Activated CD8-positive, alpha-beta memory T cell treated with anti-CD3 and anti-CD28 coated beads, Interleukin-2, amount 10 ng/mL, durations not matched to agents 7 days and 5 days (primary cell): ENCODE measurements around the gene TRDMT1. TPM values are rescaled to one million over a fixed set of nuclear protein-coding genes. Genes with fewer than 3 reads are reported as not detected.

Source experiments
- ATAC-seq: fragments of 150-1000 bp; cut with Tn5 transposase; one replicate; pipeline ENCODE4 v1.10.0; 2021; ENCODE audit warnings: moderate library complexity
- CTCF ChIA-PET: fragments of 350-600 bp; sonication (Branson Sonifier 250); formaldehyde crosslinking; loops from one replicate; lab custom pipeline; 2021; ENCODE audit warnings: antibody characterized with exemption; lab: Charles Lee
- DNase-seq: peaks from one replicate; pipeline ENCODE4 v3.0.0-alpha.2; 2020
- H3K27ac Mint-ChIP-seq: one replicate; pipeline ENCODE4 v1.8.0; 2021; ENCODE audit warnings: mild to moderate bottlenecking, mixed read lengths
- H3K27me3 Mint-ChIP-seq: one replicate; pipeline ENCODE4 v1.8.0; 2021; ENCODE audit warnings: mixed read lengths
- H3K36me3 Mint-ChIP-seq: one replicate; pipeline ENCODE4 v1.8.0; 2021; ENCODE audit warnings: mild to moderate bottlenecking, mixed read lengths
- H3K4me1 Mint-ChIP-seq: one replicate; pipeline ENCODE4 v1.8.0; 2021; ENCODE audit warnings: mixed read lengths
- H3K4me3 Mint-ChIP-seq: one replicate; pipeline ENCODE4 v1.8.0; 2021; ENCODE audit warnings: mild to moderate bottlenecking, moderate library complexity, mixed read lengths
- H3K9me3 Mint-ChIP-seq: one replicate; pipeline ENCODE4 v1.8.0; 2022; ENCODE audit warnings: low read depth, mixed read lengths
- total RNA-seq, 2 experiments: library from RNA; stranded (reverse); gene quantifications; one replicate each; pipeline ENCODE4 v1.2.3, GENCODE V29; 2021

TRDMT1 gene, protein sequence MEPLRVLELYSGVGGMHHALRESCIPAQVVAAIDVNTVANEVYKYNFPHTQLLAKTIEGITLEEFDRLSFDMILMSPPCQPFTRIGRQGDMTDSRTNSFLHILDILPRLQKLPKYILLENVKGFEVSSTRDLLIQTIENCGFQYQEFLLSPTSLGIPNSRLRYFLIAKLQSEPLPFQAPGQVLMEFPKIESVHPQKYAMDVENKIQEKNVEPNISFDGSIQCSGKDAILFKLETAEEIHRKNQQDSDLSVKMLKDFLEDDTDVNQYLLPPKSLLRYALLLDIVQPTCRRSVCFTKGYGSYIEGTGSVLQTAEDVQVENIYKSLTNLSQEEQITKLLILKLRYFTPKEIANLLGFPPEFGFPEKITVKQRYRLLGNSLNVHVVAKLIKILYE
- 1 to 10 TPM; 7.7 to 9.2 TPM for total RNA-seq

DNA sequence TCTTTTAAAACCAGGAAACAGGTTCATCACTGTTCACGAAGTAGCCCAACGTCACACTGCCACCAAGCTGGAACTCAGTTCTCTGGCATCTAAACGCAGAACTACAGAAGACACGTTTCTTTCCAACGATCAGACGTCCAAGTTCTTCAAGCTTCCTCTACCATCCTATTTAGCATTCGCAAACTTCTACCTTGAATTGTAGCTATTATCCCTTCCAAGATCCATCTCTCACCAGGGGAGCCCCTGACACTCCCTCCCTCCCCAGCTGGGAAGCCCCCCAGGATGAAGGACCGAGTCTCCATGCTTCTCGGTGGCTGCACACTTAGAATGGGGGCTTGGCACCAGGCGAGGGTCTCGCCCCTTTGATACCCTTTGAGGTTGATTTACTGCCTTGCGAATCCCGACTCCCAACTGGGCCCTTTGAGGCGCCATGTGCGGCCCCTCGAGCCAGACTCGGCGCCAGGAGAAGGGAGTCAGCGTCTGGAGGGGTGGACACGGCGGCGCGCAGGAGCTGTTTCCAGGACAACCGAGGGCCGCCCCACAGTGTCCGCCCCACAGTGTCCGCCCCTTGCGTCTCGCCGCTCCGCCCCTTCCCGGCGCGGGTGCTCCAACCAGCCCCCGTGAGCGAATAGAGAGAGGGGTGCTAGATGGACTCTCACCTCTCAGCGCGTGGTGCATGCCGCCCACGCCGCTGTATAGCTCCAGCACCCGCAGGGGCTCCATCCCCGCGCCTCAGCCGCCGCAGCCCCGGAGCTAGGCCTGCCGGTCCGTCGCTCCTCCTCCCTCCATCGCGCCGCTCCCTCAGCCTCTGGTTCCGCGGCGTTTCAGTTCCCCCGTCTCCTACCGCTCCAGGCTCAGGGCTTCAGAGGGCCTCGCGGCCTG is at the start of gene TRDMT1:
Gene TRDMT1, minus strand, starts transcription at position 761 of the 882 bp plus-strand sequence. Its CDS starts 38 bp downstream, at position 723.
- CTCF ChIA-PET, result interaction anchor here (0.6 to 3.2 kb wide), 15 partner anchors 11 to 358 kb away, joined by 3 to 36 read pairs (median 3); partner anchors contain the start of gene VIM
- DNase-seq (peak; percentile 83), ATAC-seq (peak; percentile 96)
- H3K4me3 Mint-ChIP-seq, result peak within 1 kb of the TSS; percentile 93
- peaks cover 55% of the 10 kb centered on the region for H3K4me1 Mint-ChIP-seq
- peaks cover 2% of the 10 kb centered on the region for H3K36me3 Mint-ChIP-seq
- no peaks in the 10 kb centered on the region for H3K9me3 Mint-ChIP-seq
- peak within 1 kb of the TSS; percentile 87 for H3K27ac Mint-ChIP-seq
- no peaks in the 10 kb centered on the region for H3K27me3 Mint-ChIP-seq

DNA sequence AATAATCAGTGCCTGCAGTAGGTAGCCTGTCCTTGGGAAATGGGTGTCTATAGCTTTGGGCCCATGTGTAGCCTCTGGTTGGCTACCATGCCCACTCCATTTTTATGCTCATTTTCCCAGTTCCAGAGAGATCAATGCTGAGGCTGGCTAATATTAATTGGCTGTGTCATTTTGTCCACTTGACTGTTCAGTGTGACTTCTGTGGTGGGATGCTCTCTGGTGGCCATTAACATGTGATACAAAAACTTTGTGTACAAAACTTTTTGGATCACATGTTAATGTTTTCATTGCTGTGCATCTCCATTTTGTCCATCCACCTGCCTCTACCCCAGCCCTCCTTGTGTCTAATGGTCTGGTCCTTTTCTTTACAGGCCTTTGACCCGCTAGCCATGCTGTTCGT is 49.3 kb upstream of the TRDMT1 start:
- peaks cover 4% of the 10 kb centered on the region for H3K4me1 Mint-ChIP-seq
- no peak overlapping the region for H3K27ac Mint-ChIP-seq
- H3K4me3 Mint-ChIP-seq, result no peak overlapping the region
- peaks cover 5% of the 10 kb centered on the region for H3K9me3 Mint-ChIP-seq
- CTCF ChIA-PET, result interaction anchor here (0.5 to 0.8 kb wide), 2 partner anchors 115 to 392 kb away, joined by 3 read pairs; no protein-coding TSS in a partner anchor
- no peak for DNase-seq
- H3K27me3 Mint-ChIP-seq, result no peaks in the 10 kb centered on the region
- no peak for ATAC-seq
- peaks cover 12% of the 10 kb centered on the region for H3K36me3 Mint-ChIP-seq

DNA sequence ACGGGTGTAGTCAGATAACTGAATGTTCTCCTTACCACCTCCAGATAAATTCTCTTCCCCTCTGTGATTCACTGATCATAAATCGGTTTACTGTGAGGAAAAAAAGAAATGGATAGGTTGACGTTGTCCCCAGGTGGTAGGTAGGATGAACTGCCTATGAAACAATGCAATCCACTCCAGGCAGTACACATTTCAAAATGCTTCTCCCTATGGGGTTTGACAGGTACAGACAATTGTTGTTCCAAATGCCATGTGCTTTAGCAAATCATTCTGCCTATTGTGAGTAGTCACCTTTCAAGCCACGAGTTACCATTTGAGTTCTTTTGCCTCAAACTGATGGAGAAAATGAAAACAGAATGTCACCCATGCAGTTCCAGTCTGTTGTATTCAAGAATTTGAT is 48.3 kb upstream of the TRDMT1 start:
- Mint-ChIP-seq H3K4me1 (no peaks in the 10 kb centered on the region), H3K27me3 (no peaks in the 10 kb centered on the region), H3K27ac (no peak overlapping the region), H3K4me3 (no peak overlapping the region), H3K36me3 (peaks cover 12% of the 10 kb centered on the region), H3K9me3 (peaks cover 5% of the 10 kb centered on the region)
- no peak for DNase-seq
- CTCF ChIA-PET, result interaction anchor here (0.8 kb wide), 1 partner anchor 391 kb away, joined by 3 read pairs; no protein-coding TSS in a partner anchor
- no peak for ATAC-seq

DNA sequence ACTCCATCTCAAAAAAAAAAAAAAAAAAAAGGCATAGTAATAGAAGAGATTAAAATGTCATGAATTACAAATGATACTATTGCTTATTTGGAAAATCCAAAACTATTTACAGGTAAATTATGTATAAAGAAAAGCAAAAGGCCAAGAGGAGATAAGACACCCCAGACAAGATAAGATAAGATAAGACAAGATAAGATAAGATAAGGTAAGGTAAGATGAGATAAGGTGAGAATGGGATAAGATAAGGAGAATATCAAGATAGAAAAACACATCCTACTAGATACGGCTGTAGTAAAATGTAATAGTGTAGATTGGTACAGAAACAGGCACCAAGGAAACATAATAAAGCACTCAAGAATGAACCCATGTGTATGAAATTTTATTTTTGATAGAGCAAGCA is 47.5 kb upstream of the TRDMT1 start:
- no peaks in the 10 kb centered on the region for H3K27me3 Mint-ChIP-seq
- no peak overlapping the region for H3K27ac Mint-ChIP-seq
- ATAC-seq (no peak), DNase-seq (no peak)
- peaks cover 12% of the 10 kb centered on the region for H3K36me3 Mint-ChIP-seq
- no peaks in the 10 kb centered on the region for H3K4me1 Mint-ChIP-seq
- CTCF ChIA-PET, result no interaction called here
- H3K4me3 Mint-ChIP-seq, result no peak overlapping the region
- H3K9me3 Mint-ChIP-seq, result peaks cover 3% of the 10 kb centered on the region

DNA sequence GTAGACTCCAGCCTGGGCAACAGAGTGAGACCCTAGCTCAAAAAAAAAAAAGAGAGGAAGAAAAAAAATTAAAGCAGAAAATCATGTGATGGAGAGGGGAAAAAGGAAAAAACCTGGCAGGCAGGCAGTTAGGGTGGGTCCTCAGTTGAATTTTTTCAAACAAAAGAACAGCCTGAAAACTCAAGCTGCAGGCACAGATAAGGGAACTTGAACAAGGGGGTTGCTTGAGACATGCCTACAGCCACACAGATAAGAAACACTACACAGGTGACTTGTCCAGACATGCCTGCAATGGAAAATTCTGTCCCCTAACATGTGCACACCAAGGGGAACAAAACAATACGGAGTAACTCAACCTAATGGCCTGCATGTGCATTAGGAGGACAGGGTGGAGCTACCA is 45.7 kb upstream of the TRDMT1 start:
- H3K9me3 Mint-ChIP-seq, result peaks cover 3% of the 10 kb centered on the region
- H3K4me1 Mint-ChIP-seq, result no peaks in the 10 kb centered on the region

DNA sequence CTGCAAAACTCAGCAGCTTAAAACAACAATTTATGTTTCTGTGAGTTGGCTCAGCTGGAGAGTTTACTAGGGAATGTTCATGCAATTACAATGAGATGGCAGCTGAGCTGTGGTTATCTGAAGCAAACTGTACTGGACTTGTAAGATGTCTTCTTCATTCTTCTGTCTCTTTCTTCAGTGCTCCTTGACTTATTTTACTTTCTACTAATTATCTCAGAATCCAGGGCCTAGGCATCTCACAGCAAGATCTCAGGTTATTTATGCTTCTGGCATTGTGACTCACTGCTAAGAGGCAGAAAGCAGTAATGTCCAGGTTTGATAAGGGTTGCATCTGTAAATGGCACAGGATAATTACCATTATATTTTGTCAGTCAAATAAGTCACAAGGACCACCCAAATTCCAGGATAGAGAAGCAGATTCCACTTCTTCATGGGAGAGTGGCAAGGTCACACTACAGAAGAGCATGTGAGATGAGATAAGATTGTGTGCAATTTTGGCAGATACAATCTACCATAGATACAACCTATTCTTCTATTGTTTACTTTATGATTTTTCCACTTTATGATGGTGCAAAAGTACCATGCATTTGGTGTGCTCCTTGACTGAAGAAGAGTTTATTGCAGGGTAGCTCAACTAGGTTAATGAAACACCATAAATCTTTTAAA is 43.4 kb upstream of the TRDMT1 start:
- peaks cover 12% of the 10 kb centered on the region for H3K36me3 Mint-ChIP-seq
- DNase-seq (no peak), ATAC-seq (no peak)
- no peak overlapping the region for H3K4me3 Mint-ChIP-seq
- H3K4me1 Mint-ChIP-seq, result no peaks in the 10 kb centered on the region
- H3K27ac Mint-ChIP-seq, result no peak overlapping the region
- no peaks in the 10 kb centered on the region for H3K27me3 Mint-ChIP-seq
- H3K9me3 Mint-ChIP-seq, result peaks cover 3% of the 10 kb centered on the region
- CTCF ChIA-PET, result interaction anchor here (1.5 kb wide), 1 partner anchor 354 kb away, joined by 3 read pairs; no protein-coding TSS in a partner anchor

More for the DNA sequence above, 45.7 kb upstream of the TRDMT1 start:
- no peaks in the 10 kb centered on the region for H3K27me3 Mint-ChIP-seq
- H3K36me3 Mint-ChIP-seq, result peaks cover 12% of the 10 kb centered on the region
- H3K27ac Mint-ChIP-seq, result no peak overlapping the region
- DNase-seq (no peak), ATAC-seq (no peak)
- CTCF ChIA-PET, result interaction anchor here (1.9 kb wide), 1 partner anchor 9 kb away, joined by 5 read pairs; no protein-coding TSS in a partner anchor
- no peak overlapping the region for H3K4me3 Mint-ChIP-seq

DNA sequence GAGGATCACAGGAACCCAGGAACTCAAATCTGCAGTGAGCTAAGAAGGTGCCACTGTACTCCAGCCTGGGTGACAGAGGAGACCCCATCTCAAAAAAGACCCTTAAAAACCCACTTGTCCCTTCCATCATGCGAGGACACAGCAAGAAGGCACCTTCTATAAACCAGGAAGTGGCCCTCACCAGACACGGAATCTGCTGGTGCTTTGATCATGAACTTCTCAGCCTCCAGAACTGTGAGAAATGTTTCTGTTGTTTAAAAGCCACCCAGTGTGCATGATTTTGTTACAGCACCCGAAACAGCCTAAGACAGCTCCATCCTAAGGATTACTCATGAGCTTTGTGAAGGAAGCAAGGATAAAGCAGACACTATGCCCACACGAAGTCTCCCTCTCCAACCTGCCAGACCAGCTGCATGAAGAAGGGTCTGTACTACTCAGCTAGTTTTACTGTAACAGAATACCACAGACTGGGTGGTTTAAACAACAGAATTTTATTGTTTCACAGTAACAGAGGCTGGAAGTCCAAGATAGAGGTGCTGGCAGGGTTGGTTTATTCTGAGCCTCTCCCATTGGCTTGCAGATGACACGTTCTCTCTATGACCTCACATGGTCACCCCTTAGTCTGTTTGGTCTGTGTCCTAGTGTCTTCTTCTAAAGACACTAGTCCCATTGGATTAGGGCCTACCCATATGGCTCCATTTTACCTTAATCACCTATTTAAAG is 40.3 kb upstream of the TRDMT1 start:
- no peak overlapping the region for H3K4me3 Mint-ChIP-seq
- H3K36me3 Mint-ChIP-seq, result peaks cover 11% of the 10 kb centered on the region
- H3K27ac Mint-ChIP-seq, result peak overlapping the region; percentile 17
- H3K27me3 Mint-ChIP-seq, result no peaks in the 10 kb centered on the region
- peaks cover 2% of the 10 kb centered on the region for H3K4me1 Mint-ChIP-seq
- CTCF ChIA-PET, result interaction anchor here (0.6 to 0.7 kb wide), 2 partner anchors 36 to 399 kb away, joined by 3 to 4 read pairs; no protein-coding TSS in a partner anchor
- DNase-seq (no peak), ATAC-seq (no peak)
- H3K9me3 Mint-ChIP-seq, result peaks cover 3% of the 10 kb centered on the region

DNA sequence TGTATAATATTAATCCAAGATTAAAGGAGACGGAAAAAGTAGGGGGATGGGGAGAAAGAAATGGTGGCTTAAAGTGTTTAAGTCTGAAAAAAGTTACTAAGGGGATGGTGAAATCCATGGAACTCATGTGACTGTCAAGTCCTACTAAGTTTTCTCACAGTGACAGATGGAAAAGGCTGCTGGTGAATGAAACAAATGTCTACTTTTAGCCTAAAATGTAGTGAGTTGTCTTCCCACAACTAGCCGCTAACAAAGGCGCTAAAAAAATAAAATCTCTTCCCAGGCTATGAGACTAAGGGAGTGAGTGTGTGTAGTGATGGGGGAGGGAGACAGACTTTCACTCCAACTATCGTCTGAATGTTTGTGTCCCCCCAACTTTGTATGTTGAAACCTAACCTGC is 39.1 kb upstream of the TRDMT1 start:
- no peak overlapping the region for H3K4me3 Mint-ChIP-seq
- H3K27ac Mint-ChIP-seq, result no peak overlapping the region
- H3K27me3 Mint-ChIP-seq, result no peaks in the 10 kb centered on the region
- H3K4me1 Mint-ChIP-seq, result peaks cover 11% of the 10 kb centered on the region
- DNase-seq (no peak), ATAC-seq (no peak)
- no peaks in the 10 kb centered on the region for H3K9me3 Mint-ChIP-seq
- peaks cover 17% of the 10 kb centered on the region for H3K36me3 Mint-ChIP-seq
- CTCF ChIA-PET, result interaction anchor here (1.0 kb wide), 1 partner anchor 10 kb away, joined by 4 read pairs; no protein-coding TSS in a partner anchor

DNA sequence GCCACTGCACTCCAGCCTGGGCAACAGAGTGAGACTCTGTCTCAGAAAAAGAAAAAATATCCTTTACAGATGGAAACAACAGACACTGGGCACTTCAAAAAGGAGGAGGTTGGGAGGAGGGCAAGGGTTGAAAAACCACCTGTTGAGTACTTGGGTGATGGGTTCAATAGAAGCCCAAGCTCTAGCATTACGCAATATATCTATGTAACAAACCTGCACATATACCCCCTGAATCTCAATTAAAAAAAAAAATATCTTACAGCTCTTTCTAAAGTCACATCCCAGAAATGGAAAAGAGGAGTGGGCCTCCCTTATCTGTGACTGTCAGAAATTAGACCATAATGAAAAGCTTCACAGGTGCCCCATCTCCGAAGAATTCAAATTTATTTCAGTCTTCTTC is 38.6 kb upstream of the TRDMT1 start:
- no peak overlapping the region for H3K4me3 Mint-ChIP-seq
- peaks cover 16% of the 10 kb centered on the region for H3K4me1 Mint-ChIP-seq
- H3K27me3 Mint-ChIP-seq, result no peaks in the 10 kb centered on the region
- CTCF ChIA-PET, result interaction anchor here (1.0 kb wide), 1 partner anchor 10 kb away, joined by 4 read pairs; no protein-coding TSS in a partner anchor
- H3K27ac Mint-ChIP-seq, result no peak overlapping the region
- ATAC-seq (no peak), DNase-seq (no peak)
- no peaks in the 10 kb centered on the region for H3K9me3 Mint-ChIP-seq
- H3K36me3 Mint-ChIP-seq, result peaks cover 22% of the 10 kb centered on the region

DNA sequence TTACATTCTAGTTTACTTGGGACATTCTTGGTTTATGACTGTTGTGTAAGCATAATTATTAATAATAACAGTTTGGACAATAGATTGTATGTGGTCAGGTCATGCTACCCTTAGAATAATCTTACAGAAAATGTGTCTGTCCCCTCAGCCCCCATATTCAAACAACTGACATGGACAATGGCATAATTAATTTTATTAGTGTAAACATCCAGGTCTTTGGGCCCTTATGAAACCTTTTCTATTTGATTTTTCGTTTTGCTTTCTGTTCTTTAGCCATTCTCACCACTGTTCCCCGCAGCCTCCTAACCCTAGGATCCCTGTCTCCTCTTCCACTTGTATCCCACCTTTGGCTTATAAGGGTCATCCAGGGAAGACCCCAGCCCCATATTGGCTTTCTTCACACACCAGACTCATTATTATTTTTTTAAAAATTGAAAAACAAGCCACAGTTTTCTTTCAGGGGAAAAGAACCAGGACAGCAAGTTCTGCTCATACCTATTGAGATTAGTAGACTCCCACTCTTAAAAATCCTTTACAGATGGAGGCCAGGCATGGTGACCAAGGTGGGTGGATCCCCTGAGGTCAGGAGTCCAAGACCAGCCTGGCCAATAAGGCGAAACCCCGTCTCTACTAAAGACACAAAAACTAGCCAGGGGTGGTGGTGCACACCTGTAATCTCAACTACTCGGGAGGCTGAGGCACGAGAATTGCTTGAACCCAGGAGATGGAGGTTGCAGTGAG is 38.0 kb upstream of the TRDMT1 start:
- Mint-ChIP-seq H3K27me3 (no peaks in the 10 kb centered on the region), H3K27ac (no peak overlapping the region), H3K9me3 (no peaks in the 10 kb centered on the region), H3K36me3 (peaks cover 28% of the 10 kb centered on the region), H3K4me3 (no peak overlapping the region), H3K4me1 (peaks cover 22% of the 10 kb centered on the region)
- CTCF ChIA-PET, result interaction anchor here (1.0 kb wide), 1 partner anchor 9 kb away, joined by 4 read pairs; no protein-coding TSS in a partner anchor
- ATAC-seq (peak; percentile 8), DNase-seq (no peak)

DNA sequence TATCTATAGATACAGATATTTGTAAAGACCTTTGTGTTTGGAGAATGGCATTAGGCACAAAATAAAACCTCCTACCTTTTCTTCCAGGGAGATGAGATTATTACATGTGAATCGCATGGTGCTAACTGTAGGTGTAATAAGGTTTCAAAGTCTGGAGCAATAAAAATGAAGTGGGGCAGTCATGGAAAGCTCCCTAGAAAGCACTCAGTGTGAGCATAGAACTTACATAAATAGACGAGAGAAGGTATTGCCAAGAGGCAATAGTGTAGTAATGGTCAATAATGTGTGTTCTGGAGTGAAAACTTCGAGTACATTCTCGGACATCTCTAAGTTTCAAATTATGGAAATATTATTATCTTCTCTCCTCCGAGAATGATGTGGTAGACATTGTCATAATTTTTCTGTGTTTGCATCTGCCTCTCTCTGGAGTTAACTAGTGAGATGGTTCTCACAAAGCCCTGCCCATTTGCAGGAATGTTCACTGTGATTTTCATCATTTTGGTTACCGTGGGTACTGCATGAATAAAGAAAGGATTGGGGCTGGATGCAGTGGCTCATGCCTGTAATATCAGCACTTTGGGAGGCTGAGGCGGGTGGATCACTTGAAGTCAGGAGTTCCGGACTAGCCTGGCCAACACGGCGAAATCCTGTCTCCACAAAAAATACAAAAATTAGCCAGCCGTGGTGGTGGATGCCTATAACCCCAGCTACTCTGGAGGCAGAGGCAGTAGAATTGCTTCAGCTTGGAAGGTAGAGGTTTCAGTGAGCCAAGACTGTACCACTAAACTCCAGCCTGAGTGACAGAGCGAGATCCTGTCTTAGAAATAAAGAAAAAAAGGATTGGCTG is 37.2 kb upstream of the TRDMT1 start:
- Mint-ChIP-seq H3K4me1 (peaks cover 30% of the 10 kb centered on the region), H3K27ac (no peak overlapping the region), H3K36me3 (peaks cover 36% of the 10 kb centered on the region), H3K27me3 (no peaks in the 10 kb centered on the region), H3K4me3 (no peak overlapping the region), H3K9me3 (no peaks in the 10 kb centered on the region)
- ATAC-seq (peak; percentile 13), DNase-seq (no peak)
- CTCF ChIA-PET, result interaction anchor here (1.6 kb wide), 1 partner anchor 8 kb away, joined by 5 read pairs; no protein-coding TSS in a partner anchor
